ACC112 (cell line): ENCODE measurements around the gene CRCP.
"Not testable (repeated sequence)": the region's sequence is repeated elsewhere in the genome, so short reads cannot be mapped to it uniquely, and the experiment has no call there.

ENCODE experiments used
- H2AFZ ChIP-seq: fragments of 200-600 bp; sonication (generic); one replicate; pipeline ENCODE4 v1.6.0; 2017; ENCODE audit warnings: antibody characterized with exemption, low read length; ENCODE audit not compliant: unreplicated experiment
- H3K27ac ChIP-seq: fragments of 200-600 bp; sonication (generic); 2 replicates; pipeline ENCODE4 v1.5.1; 2014; ENCODE audit warnings: low read depth, mild to moderate bottlenecking, antibody characterized with exemption, low read length, moderate library complexity
- H3K27me3 ChIP-seq: fragments of 200-600 bp; sonication (generic); 2 replicates; pipeline ENCODE4 v1.6.1; 2014; ENCODE audit warnings: mild to moderate bottlenecking, antibody characterized with exemption, low read length, moderate library complexity, mixed read lengths; ENCODE audit not compliant: insufficient read depth
- H3K36me3 ChIP-seq: fragments of 200-600 bp; sonication (generic); 2 replicates; pipeline ENCODE4 v1.6.1; 2016; ENCODE audit warnings: mild to moderate bottlenecking, antibody characterized with exemption, low read length, moderate library complexity, mixed read lengths; ENCODE audit not compliant: insufficient read depth
- H3K4me1 ChIP-seq: fragments of 200-600 bp; sonication (generic); one replicate; pipeline ENCODE4 v1.6.1; 2016; ENCODE audit warnings: low read length, mixed read lengths; ENCODE audit not compliant: insufficient read depth, unreplicated experiment, control insufficient read depth
- H3K4me3 ChIP-seq: fragments of 200-600 bp; sonication (generic); 2 replicates; pipeline ENCODE4 v1.5.1; 2014; ENCODE audit warnings: mild to moderate bottlenecking, low read depth, low read length
- H3K79me2 ChIP-seq: fragments of 200-600 bp; sonication (generic); one replicate; pipeline ENCODE4 v1.6.0; 2016; ENCODE audit warnings: low read length; ENCODE audit not compliant: control insufficient read depth, unreplicated experiment, insufficient read depth

The CRCP gene

DNA sequence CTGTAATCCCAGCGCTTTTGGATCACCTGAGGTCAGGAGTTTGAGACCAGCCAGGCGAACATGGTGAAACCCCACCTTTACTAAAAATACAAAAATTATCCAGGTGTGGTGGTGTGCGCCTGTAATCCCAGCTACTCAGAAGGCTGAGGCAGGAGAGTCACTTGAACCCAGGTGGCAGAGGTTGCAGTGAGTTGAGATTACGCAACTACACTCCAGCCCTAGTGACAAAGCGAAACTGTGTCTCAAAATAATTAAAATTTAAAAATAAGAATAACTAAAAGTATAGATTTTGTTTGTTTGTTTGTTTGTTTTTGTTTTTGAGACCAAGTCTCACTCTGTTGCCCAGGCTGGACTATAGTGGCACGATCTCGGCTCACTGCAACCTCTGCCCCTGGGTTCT lies 41.4 kb downstream of the CRCP start:
- H3K4me3 ChIP-seq, H3K27me3 ChIP-seq, H3K79me2 ChIP-seq, H3K27ac ChIP-seq, H2AFZ ChIP-seq: not testable (repeated sequence)
- Histone ChIP-seq H3K4me1 (peaks cover 19% of the 10 kb centered on the region), H3K36me3 (peaks cover 47% of the 10 kb centered on the region)

GRCh38 chr7:66157060-66157459 lies 42.4 kb downstream of the CRCP start:
- Histone ChIP-seq H3K79me2 (peaks cover 2% of the 10 kb centered on the region), H3K36me3 (peaks cover 44% of the 10 kb centered on the region), H3K27me3 (no peaks in the 10 kb centered on the region), H3K4me3 (no peak overlapping the region), H3K27ac (no peak overlapping the region), H2AFZ (no peak overlapping the region), H3K4me1 (peaks cover 12% of the 10 kb centered on the region)

DNA sequence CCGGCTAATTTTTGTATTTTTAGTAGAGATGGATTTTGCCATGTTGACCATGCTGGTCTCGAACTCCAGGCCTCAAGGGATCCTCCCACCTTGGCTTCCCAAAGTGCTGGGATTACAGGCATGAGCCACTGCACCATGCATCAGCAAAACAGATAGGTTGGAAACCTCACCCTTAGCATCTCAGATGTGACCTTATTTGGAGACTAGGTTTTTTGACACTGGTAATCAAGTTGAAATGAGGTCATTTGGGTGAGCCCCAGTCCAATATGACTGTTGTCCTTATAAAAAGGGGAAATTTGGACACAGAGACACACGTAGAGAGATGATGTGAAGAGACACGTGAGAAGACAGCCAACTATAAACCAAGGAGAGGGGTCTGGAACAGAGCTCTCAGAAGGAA lies 48.0 kb downstream of the CRCP start:
- H3K79me2 ChIP-seq, result no peaks in the 10 kb centered on the region
- no peak overlapping the region for H3K27ac ChIP-seq
- peaks cover 8% of the 10 kb centered on the region for H3K36me3 ChIP-seq
- no peak overlapping the region for H3K4me3 ChIP-seq
- no peaks in the 10 kb centered on the region for H3K27me3 ChIP-seq
- H3K4me1 ChIP-seq, result peaks cover 4% of the 10 kb centered on the region
- no peak overlapping the region for H2AFZ ChIP-seq

DNA sequence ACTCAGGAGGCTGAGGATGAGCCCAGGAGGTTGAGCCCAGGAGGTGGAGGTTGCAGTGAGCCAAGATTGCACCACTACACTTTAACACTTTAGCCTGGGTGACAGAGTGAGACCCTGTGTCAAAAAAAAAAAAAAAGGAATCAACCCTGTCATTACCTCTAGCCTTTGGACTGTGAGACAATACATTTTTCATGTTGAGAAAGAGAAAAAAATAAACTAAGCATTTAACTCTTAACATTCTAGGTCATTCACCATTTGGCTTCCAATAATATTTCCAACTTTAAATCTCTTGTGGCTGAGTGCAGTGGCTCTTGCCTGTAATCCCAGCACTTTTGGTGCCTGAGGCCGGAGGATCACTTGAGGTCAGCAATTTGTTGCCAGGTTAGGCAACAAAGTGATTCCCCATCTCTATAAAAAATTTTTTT lies 48.6 kb downstream of the CRCP start:
- H3K4me1 ChIP-seq, result peaks cover 10% of the 10 kb centered on the region
- no peak overlapping the region for H2AFZ ChIP-seq
- peaks cover 4% of the 10 kb centered on the region for H3K36me3 ChIP-seq
- H3K27me3 ChIP-seq, result no peaks in the 10 kb centered on the region
- H3K27ac ChIP-seq, result no peak overlapping the region
- no peak overlapping the region for H3K4me3 ChIP-seq
- no peaks in the 10 kb centered on the region for H3K79me2 ChIP-seq

- Histone ChIP-seq H3K79me2 (no peaks in the 10 kb centered on the region), H3K27me3 (no peaks in the 10 kb centered on the region), H3K4me1 (peaks cover 10% of the 10 kb centered on the region), H3K36me3 (no peaks in the 10 kb centered on the region), H3K27ac (no peak overlapping the region), H2AFZ (no peak overlapping the region), H3K4me3 (no peak overlapping the region)
These were observed 49.7 kb downstream of the CRCP start for GRCh38 chr7:66164356-66164755.

DNA sequence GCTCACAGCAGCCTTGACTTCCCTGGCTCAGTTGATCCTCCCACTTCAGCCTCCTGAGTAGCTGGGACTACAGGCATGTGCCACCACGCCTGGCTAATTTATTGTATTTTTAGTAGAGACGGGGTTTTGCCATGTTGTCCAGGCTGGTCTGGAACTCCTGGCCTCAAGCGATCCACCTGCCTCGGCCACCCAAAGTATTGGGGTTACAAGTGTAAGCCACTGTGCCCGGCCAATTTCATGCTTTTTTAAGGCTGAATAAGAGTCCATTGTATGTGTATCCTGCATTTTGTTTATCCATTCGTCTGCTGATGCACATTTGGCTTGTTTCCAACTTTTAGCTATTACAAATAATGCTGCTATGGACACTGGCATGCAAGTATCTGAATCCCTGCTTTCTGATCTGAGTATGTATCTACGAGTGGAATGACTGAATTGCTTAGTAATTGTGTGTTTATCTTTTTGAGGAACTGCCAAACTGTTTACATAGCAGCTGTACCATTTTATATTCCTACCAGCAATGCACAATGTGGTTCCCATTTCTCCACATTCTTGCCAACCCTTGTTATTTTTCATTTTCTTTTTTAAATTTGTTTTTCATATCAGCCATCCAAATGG lies 53.2 kb downstream of the CRCP start:
- H3K4me3 ChIP-seq, result 0 out of 2 replicates have a peak overlapping the region, but pooled peaks have one; percentile 42
- H3K4me1 ChIP-seq, result peaks cover 21% of the 10 kb centered on the region
- no peaks in the 10 kb centered on the region for H3K36me3 ChIP-seq
- peak overlapping the region; percentile 53 for H3K27ac ChIP-seq
- no peaks in the 10 kb centered on the region for H3K79me2 ChIP-seq
- no peak overlapping the region for H2AFZ ChIP-seq
- no peaks in the 10 kb centered on the region for H3K27me3 ChIP-seq

DNA sequence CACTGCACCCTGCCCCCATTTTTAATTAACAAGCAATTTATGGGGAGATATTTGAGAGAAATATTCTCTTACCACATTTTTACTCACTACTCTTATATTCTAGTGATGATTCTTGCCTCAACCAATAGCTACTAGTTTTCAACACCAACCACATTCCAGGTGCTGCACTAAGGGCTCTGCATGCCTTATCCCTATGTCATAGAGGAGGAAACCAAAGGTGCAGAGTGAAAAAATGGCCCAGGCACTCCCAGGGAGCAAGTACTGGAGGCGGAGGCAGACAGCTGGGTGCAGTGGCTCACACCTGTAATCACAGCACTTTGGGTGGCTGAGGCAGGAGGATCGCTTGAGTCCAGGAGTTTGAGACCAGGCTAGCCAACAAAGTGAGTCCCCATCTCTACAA lies 55.0 kb downstream of the CRCP start:
- Histone ChIP-seq H3K4me1 (peaks cover 21% of the 10 kb centered on the region), H3K36me3 (no peaks in the 10 kb centered on the region), H3K4me3 (no peak overlapping the region), H3K79me2 (no peaks in the 10 kb centered on the region), H3K27ac (no peak overlapping the region), H2AFZ (no peak overlapping the region), H3K27me3 (no peaks in the 10 kb centered on the region)

GRCh38 chr7:66170309-66171231 lies 55.9 kb downstream of the CRCP start:
- H3K79me2 ChIP-seq, result no peaks in the 10 kb centered on the region
- no peak overlapping the region for H2AFZ ChIP-seq
- H3K27ac ChIP-seq, result peak overlapping the region; percentile 71
- H3K4me1 ChIP-seq, result peaks cover 21% of the 10 kb centered on the region
- no peaks in the 10 kb centered on the region for H3K36me3 ChIP-seq
- H3K4me3 ChIP-seq, result peak overlapping the region; percentile 39; the same call in 1 of the 2 replicates
- H3K27me3 ChIP-seq, result no peaks in the 10 kb centered on the region

GRCh38 chr7:66172536-66173401 lies 58.1 kb downstream of the CRCP start:
- not testable (repeated sequence) for H3K4me3 ChIP-seq, H2AFZ ChIP-seq, H3K27me3 ChIP-seq, H3K79me2 ChIP-seq, H3K36me3 ChIP-seq, H3K27ac ChIP-seq
- H3K4me1 ChIP-seq, result peaks cover 15% of the 10 kb centered on the region

GRCh38 chr7:66173856-66174255 lies 59.2 kb downstream of the CRCP start:
- Histone ChIP-seq H3K4me3 (no peak overlapping the region), H3K36me3 (no peaks in the 10 kb centered on the region), H3K27ac (no peak overlapping the region), H2AFZ (no peak overlapping the region), H3K4me1 (peaks cover 11% of the 10 kb centered on the region), H3K27me3 (no peaks in the 10 kb centered on the region), H3K79me2 (no peaks in the 10 kb centered on the region)
